UCSD-AML1 (cell line): ENCODE results near the gene COL26A1.
A peak's percentile ranks its signal among the peaks of the same experiment; 100 is the strongest.
"Not testable (repeated sequence)": the region's sequence is repeated elsewhere in the genome, so short reads cannot be mapped to it uniquely, and the experiment has no call there.

Experiments used
- DNase-seq: peaks from one replicate; lab custom pipeline; 2025; ENCODE audit not compliant: unreplicated experiment; lab: John Stamatoyannopoulos, UW

The COL26A1 gene

DNA sequence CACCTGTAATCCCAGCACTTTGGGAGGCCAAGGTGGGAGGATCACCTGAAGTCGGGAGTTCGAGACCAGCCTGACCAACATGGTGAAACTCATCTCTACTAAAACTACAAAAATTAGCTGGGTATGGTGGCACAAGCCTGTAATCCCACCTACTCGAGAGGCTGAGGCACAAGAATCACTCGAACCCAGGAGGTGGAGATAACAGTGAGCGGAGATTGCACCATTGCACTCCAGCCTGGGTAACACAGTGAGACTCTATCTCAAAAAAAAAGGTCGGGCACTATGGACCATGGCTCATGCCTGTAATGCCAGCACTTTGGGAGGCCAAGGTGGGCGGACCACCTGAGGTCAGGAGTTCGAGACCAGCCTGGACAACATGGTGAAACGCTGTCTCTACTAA, 127.8 kb downstream of the COL26A1 start:
- not testable (repeated sequence) for DNase-seq

DNA sequence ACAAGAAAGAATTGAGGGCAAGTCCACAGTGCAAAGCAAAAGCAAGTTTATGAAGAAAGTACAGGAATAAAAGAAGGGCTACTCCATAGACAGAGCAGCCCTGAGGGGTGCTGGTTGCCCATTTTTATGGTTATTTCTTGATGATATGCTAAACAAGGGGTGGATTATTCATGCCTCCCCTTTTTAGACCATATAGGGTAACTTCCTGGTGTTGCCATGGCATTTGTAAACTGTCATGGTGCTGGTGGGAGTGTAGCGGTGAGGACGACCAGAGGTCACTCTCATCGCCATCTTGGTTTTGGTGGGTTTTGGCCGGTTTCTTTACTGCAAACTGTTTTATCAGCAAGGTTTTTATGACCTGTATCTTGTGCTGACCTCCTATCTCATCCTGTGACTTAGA, 128.8 kb downstream of the COL26A1 start:
- not testable (repeated sequence) for DNase-seq

DNA sequence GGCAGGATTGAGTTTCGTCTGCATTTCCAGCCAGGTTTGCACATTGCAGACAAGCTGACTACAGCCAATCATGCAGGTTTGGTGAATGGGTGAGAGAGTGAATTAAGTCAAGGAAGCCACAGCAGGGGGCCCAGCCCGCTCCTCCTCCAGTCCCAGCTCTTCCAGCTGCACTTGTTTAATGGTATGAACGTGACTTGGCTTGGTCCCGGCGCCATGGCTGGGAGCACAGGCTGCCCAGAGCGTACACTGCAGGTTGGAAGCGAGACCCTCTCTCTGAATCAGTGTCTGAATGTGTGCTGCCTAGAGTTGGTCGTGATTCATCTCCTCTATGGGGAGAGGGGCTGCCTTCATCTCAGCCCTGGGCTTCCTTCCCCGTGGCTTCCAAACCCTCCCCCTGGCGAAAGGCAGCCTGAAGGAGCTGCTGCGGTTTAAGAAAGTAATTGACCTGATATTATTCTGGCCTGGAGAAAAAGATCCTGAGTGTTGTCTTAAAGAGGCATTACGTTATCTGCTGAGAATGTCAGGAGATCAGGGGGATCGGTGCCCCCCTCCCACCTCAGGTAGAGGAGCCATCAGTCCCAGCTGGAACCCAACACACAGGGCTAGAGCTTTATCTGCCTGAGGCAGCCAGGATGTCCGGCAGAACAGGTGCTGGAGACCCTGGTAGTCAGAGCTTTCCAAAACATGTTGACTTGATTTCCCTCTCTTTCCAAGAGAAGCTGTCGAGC, 132.1 kb downstream of the COL26A1 start:
- DNase-seq, result no peak

DNA sequence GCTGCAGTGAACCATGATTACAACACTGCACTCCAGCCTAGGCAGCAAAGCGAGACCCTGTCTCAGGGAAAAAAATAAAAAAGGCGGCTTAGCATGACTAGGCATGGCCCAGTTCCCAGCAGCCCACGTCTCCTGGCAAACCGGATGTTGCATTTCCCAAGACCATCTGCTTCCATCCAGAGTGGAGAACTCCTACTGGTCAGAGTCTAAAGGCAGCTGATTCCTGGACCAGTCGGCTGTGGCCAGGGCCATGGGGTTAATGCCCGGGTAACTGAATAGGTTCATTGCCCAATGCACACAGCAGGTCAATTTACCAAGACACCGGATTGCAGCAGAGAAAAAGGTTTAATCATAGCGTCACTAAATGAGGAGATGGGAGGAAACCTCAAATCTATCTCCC, 133.3 kb downstream of the COL26A1 start:
- DNase-seq, result no peak

DNA sequence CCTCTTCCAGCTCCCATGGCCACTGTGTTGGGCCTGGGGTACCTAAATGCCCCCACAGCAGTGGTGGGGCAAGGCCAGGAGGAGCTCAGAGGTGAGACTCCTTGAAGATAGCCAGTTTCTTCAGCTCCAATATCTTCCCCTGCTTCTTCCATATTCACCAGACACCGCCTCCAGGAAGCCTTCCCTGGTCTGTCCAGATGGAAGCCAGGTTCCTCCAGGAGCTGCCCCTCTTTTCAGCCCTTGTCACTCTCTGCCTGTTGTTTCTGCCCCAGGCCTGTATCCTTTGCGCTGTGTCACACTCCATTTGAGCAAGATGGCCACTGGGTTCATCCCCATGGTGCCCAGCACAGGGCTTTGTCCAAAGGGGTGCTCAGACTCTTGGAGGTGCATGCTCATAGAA, 138.7 kb downstream of the COL26A1 start:
- no peak for DNase-seq

DNA sequence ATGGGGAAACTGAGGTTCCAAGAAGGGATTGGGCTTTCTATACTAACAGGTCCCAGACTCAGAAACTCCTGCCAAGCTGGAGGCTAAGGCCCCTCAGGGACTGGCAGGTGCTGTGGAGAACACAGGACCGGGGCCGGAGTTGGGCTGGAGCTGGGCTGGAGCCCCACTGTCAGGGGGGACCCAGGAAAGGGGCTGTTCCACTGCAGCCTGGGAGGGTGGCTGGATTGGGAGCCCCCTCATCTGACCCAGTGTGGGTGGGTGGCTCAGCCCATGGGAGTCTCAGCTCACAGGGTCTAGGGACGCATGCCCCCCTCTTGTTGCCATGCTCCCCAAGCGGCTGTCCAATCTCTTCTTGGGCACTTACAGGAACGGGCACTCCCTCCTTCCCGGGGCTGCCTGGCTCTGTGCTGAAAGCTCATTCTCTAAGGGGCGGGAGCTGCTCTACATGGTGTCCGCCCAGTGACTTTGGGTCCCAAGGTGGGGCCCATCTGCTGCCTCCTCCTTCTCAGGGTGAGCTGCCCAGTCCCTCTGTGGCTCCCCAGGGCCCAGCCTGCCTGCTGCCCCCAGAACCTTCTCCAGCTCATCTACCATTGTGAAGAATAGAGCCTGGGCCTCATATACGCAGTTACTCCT, 139.9 kb downstream of the COL26A1 start:
- DNase-seq, result no peak

DNA sequence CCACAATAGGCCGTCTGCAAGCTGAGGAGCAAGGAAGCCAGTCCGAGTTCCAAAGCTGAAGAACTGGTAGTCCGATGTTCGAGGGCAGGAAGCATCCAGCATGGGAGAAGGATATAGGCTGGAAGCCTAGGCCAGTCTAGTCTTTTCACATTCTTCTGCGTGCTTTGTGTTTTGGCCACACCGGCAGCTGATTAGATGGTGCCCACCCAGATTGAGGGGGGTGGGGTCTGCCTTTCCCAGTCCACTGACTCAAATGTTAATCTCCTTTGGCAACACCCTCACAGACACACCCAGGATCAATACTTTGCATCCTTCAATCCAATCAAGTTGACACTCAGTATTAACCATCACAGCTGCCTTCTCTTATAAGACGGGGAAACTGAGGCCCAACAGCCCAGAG, 142.8 kb downstream of the COL26A1 start:
- not testable (repeated sequence) for DNase-seq

DNA sequence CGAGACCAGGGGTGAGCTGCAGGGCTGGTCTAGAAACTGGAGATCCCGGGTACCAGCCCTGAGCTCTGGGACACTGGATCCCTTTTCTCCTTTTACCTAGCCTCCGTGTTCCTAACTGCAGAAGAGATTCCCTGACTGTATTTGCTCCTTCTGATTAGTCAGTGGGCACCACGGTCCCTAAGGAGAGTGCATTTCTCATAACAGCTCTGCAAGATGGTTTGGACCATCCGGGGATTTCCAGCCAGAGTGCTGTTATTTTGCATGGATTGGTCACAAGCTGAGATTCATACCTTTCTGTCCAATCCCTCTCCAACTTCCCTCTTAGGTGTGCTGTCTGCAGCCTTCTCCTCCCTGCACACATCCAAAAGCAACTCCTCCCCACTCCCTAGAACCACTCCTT, 143.9 kb downstream of the COL26A1 start:
- DNase-seq, result no peak

DNA sequence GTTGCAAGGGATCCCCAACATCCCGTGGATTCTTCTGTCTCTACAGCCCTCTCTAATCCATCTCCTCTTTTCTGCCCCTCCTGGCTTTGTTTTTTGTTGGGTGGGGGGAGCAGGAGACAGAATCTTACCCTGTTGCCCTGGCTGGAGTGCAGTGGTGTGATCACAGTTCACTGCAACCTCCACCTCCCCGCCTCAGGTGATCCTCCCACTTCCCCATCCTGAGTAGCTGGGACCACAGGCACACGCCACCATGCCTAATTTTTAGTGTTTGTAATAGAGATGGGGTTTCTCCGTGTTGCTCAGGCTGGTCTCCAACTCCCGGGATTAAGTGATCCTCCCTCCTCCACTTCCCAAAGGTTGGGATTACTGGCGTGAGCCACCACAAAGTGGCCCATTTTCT, 144.7 kb downstream of the COL26A1 start:
- no peak for DNase-seq

DNA sequence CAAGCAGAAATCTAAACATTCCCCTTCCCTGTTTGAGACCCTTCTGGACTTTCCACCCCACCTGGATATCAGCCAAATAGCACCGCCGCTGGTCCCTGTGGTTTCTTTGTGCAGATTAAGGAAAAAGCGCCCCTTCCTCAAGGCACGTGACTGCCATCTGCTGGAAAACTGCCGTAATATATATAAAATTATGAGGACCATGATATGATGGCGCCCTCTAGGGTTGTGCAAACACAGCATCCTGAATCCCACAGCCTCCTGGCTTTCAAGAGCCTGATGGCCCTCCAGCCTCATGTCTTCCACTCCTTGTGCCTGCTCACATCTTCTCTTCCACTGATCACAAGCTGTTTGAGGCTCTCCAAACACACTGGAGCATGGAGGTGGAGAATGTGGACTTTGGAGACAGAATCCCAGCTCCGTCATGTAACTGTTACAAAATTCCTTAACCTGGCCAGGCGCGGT, 145.1 kb downstream of the COL26A1 start:
- DNase-seq, result peak; percentile 26

DNA sequence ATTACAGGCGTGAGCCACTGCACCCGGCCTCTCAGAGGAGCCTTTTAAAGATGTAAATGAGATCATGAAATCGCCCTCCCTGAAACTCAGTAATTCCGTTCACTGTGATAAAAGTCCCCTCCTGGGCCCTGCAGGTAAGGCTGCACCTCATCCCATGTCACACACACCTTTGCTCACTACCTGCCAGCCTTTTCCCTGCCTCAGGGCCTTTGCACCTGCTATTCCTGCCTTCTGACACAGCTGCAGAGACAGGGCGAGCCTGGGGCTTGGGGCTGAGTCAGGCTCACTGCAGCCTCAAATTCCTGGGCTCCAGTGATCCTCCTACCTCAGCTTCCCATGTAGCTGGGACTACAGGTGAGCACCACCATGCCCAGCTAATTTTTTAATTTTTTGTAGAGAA, 147.6 kb downstream of the COL26A1 start:
- no peak for DNase-seq

DNA sequence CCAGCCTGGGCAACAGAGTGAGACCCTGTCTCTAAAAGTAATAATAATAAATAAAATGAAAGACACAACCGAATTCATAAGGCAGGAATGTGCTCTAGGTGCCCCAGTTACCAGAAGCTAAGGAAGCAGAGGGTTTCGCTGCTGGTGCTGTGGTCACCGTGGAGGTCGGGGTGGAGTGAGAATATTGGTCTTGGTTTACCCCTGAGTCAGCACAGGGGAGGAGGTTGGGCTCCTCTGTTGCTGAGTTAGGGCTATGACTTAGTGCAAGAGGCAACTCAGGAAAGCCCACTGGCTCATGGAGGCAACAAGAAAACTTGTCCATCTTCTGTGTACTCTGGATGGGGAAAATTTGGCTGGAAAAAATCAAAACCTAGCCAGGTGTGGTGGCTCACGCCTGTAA, 149.3 kb downstream of the COL26A1 start:
- DNase-seq, result no peak

DNA sequence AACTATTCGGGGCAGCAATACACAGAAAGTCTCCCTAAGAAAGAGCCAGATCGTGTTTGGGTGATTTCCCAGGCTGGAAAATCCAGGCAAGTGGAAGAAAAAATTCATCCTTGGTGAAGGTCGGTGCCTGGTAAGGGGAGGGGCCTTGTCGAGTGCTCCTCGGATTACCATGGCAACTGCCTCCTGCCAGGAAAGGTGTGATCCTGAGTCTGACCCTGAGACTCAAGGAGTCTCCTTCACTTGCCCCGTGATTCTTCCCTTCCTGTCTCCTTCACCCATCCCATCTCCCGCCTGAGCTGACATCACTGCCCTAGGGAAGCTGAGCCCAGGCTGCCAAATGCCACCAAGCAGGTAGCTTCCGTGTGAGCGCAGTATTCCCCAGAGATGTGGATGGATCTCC, 154.2 kb downstream of the COL26A1 start:
- DNase-seq, result no peak

DNA sequence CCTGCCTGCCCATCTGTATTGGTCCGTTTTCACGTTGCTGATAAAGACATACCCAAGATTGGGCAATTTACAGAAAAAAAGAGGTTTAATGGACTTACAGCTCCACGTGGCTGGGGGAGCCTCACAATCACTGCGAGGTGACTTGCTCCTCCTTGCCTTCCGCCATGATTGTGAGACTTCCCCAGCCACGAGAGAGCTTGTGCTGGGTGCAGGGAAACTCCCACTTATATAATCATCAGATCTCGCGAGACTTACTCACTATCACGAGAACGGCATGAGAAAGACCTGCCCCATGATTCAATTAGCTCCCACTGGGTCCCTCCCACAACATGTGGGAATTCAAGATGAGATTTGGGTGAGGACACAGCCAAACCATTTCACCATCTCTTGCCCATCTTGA, 154.6 kb downstream of the COL26A1 start:
- no peak for DNase-seq

DNA sequence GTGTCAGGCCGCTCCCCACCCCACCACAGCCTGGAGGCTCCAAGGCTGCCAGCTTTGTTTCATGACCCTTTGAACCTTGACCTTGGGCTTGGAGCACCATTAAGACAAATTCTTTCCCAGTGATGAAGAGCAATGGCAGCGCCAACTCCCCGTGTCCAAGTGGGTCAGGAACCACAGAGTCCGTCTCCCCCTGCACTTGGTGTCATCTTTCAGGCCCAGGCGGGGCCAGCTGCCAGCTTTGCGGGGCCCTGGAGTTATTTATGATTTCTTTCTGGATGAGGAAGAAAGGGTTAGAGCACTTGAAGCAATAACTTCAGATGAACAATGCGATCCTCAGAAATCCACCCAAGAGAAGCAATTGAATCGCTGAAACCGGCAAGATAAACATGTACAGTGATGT, 155.7 kb downstream of the COL26A1 start:
- DNase-seq, result no peak

DNA sequence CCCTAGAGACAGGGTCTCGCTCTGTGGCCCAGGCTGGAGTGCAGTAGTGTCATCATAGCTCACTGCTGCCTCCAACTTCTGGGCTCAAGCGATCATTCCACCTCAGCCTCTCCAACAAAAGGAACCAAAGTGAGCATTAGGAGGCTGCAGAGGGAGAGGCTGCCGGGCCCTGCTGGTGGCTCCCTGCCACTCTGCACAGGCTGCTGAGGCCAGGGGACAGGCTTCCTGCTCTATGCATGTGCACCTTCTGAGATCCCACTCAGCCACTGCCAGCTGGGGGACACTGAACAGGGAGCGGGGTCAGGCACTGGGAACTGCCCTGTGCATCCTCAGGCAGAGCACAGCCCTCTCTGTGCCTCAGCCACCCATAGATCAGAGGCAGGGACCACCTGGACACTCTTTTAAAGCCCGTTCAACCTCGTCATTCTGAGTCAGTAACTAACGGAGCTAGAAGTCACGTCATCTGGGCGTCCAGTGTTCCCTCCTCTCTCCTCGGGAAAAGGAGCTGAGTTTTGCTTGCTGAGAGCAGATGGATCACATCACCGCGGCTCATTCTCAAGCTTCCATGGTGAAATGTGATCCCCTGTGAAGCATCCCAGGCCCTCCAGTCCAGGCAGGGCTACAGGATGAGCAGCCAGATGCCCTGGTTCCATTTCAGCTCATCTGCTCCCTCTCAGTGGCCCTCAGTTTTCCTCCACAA, 156.8 kb downstream of the COL26A1 start:
- no peak for DNase-seq

DNA sequence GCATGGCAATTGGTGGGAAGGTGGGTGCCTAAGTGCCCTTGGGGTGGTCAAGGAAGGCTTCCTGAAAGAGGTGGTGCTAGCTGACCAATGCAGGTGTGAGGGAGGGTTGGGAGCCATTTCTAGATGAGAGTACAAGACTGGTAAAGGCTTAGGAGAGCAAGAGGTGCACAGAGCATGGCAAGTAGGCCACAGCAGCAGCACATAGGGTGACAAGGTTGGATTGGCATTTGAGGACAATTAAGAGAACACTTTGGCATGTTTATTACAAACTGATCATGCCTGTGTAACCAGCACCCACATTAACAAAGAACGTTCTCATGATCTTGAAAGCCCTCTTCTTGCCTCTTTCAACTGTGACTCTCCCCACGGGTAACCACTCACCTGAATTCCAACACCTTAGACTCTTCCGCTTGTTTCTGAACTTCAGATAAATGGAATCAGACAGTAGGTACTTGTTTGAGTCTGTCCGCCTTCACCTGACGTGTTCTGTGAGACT, 158.8 kb downstream of the COL26A1 start:
- DNase-seq, result no peak

DNA sequence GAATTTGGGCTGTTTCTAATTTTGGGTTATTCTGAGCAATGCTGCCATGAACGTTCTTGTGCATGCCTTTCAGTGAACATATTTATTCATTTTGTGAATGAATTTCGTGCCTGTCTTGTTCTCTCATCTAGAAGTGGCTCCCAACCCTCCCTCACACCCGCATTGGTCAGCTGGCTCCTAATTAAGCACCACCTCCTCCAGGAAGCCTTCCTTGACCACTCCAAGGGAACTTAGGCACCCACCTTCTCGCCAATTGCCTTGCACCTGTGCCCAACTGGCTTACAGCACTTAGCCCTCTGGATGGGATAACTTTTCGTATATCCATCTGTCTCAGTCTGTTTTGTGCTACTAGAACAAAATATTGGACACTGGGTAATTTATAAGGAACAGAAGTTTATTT, 159.3 kb downstream of the COL26A1 start:
- DNase-seq, result no peak

DNA sequence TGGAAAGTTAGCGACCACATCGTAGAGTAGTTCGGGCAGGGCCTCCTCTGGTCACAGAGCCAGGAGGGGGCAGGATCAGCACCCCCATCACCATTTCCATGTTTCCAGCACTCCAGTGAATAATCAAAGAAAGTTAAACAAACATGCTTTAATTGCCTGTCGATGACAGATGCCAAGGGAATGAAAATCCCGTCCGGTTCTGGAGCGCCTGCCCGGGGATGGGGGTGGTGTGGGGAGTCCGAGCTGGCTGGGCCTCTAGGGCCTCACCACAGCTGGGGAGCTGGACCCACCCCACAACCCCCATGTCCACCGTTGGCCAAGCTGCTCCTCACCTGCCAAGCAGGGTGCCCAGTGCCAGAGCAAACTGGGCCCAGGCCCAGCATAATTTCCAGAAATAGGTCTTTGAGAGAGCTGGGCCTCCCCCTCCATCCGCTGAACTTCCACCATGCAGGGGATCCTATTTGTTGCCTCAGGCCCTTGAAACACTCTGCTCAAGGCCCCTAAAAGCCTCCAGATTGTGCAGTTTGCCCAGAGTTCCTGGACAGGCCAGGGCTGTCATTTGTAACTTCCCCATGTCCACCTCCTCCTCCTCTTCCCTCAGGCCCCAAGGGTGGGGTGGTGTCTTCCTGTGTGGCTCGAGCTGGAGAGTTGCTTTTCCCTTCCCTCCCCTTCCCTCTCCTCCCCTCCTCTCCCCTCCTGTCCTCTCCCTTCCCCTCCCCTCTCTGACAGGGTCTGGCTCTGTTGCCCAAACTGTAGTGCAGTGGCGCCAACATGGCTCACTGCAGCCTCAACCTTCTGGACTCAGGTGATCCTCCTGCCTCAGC, 165.4 kb downstream of the COL26A1 start:
- peak; percentile 42 for DNase-seq

DNA sequence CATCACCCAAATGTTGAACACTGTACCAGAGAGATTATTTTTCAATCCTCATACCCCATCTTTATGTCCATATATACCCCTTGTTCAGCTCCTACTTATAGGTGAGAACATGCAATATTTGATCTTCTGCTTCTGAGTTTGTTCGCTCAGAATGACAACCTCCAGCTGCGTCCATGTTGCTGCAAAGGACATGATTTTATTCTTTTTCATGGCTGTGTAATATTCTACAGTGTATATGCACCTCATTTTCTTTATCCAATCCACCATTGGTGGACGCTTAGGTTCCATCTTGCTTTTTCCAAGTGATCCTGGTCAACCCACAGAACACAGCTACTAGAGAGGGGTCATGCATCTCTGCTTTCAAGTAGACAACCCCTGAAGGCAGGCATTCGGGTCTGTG, 166.9 kb downstream of the COL26A1 start:
- no peak for DNase-seq

DNA sequence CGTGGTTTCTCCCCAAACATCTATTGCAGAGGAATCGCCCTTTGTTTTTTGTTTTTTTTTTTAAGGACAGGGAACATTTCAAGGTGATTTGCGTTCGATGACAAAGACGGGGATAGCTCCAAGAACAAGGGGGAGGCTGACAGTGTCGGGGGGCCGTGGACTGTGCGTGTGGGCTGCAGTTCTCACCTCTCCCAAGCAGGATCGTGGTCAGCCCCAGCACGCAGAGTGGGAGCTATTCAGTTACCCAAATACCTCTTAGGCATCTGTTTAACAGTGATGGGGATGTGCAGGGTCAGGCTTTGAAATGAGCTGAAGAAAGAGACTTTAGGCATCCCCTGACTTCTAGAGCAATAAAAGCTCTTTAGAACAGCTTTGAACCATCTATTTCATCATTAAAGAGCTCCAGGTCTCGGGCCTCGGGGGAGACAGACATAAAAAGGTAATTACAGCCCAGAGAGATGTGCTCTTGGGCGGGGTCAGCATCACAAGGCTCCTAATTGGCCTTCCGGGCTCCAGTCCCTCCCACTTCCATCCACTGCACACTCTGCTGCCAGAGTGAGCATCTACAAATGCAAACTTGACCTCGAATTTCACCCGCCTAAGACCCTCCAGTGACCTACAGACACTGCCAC, 169.2 kb downstream of the COL26A1 start:
- no peak for DNase-seq
